ENCODE results near the gene CAMK1D.
"Not testable (repeated sequence)": the region's sequence is repeated elsewhere in the genome, so short reads cannot be mapped to it uniquely, and the experiment has no call there.

CAMK1D gene

GRCh38 chr10:12806228-12807095 lies 457.1 kb downstream of the CAMK1D start:
- no peak for DNase-seq (ENCODE audit: extremely low read depth in 1 of 2, low read depth in 1 of 2)

DNA sequence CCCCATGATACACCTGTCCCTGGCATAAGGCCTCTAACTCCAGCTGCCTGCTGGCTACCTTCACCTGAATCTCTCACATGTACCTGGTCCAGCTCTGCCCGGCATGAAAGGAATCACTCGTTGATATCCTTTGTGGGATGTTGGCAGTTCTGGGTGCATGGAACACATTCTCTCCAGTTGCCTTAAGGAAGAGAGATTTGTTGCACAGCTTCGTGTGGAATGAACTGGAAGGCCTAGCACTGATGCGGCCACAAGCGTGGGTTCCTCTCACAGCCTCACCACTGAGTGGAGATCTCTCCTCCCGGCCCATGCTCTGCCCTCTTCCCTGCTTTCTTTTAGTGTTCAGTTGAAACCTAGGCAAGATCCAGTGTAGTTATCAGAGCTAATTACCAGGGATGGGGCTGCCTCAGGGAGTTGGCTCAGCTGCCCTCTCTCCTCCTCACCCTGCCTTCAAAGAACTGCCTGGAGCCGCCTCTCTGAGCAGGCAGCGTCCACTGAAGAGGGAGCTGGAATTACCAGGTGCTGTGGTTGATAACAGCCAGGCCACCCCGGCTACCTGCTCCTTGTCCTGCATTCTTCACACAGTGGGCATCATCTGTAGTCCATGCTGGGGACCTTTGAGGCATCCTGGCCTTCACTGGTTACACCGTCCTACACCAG lies 457.9 kb downstream of the CAMK1D start:
- no peak for DNase-seq (ENCODE audit: extremely low read depth in 1 of 2, low read depth in 1 of 2)

- DNase-seq (ENCODE audit: extremely low read depth in 1 of 2, low read depth in 1 of 2), result no peak
These were observed 458.8 kb downstream of the CAMK1D start for GRCh38 chr10:12808014-12808613.

GRCh38 chr10:12810046-12810445 lies 460.7 kb downstream of the CAMK1D start:
- not testable (repeated sequence) for DNase-seq (ENCODE audit: extremely low read depth in 1 of 2, low read depth in 1 of 2)

GRCh38 chr10:12811826-12812225 lies 462.5 kb downstream of the CAMK1D start:
- DNase-seq (ENCODE audit: extremely low read depth in 1 of 2, low read depth in 1 of 2), result no peak

DNA sequence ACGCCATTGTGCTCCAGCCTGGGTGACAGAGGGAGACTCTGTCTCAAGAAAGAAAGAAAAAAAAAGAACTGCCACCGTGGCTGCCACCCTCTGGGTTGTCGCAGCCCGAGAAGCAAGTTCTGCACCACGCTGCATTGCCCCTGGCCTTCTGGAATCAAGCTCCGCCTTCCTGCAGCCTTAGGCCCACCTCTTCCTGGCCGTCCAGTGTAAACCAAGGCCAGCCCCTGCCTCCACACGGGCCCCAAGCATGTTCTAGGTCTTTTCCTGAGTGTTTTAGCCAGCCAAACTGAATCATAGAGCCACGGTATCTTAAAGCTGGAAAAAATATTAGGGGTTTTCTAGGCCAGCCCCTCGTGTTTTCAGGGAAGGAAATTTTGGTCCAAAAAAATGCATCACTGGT lies 463.2 kb downstream of the CAMK1D start:
- no peak for DNase-seq (ENCODE audit: extremely low read depth in 1 of 2, low read depth in 1 of 2)

- DNase-seq (ENCODE audit: extremely low read depth in 1 of 2, low read depth in 1 of 2), result no peak
These were observed 464.8 kb downstream of the CAMK1D start for GRCh38 chr10:12814166-12814565.

GRCh38 chr10:12819071-12819470 lies 469.7 kb downstream of the CAMK1D start:
- DNase-seq (ENCODE audit: extremely low read depth in 1 of 2, low read depth in 1 of 2), result no peak

- DNase-seq (ENCODE audit: extremely low read depth in 1 of 2, low read depth in 1 of 2), result no peak
These were observed 470.3 kb downstream of the CAMK1D start for GRCh38 chr10:12819656-12820055.

DNA sequence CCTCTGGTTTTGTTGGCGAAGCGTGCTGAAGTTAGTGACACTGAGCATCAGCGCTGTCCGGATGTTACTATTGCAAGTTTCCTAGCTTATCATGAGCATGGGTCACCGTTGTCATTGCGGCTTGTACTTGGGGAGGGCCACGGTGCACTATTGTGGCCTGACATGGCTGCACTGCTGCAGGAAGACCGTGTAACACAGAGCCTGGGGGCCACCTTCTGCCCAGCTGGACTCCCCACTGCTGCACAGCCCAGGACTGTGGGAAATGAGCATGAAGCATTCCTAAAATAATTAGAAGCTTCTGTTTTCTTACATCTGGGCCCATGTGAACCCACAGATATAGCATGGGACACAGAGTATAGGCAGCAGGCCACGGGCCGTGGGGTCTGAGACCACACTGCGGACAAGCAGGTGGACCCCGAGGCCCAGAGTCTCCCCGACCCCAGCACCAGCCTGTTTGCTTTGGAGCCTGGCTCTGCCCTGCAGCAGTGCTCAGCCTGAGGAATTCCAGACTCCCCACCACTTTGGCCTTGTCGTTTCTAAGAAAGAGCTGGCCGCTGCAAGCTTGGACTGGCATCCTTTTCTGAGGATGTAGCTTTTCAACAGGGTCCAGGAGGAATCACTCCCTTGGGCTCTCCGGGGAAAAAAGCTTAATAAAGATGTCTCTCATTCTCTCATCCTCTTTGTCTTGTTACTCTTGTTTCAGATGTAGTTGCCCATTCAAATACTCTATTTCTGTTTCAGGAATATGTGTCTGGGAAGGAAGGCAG lies 473.0 kb downstream of the CAMK1D start:
- no peak for DNase-seq (ENCODE audit: extremely low read depth in 1 of 2, low read depth in 1 of 2)

DNA sequence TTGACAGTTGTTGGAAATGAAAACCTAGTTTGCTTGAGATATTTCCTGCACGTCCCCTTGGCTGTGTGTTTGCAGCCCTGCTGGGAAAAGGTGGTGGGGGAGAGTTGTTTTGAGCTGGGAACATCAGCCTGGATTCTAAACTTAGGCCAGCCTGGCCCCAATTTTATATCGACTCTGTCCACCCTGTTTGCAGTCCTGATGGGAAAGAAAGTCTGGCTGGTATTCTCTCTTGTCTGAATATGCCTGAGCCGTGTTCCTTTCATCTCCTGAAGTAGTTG lies 473.5 kb downstream of the CAMK1D start:
- no peak for DNase-seq (ENCODE audit: extremely low read depth in 1 of 2, low read depth in 1 of 2)

- DNase-seq (ENCODE audit: extremely low read depth in 1 of 2, low read depth in 1 of 2), result no peak
These were observed 474.0 kb downstream of the CAMK1D start for GRCh38 chr10:12823328-12823727.

DNA sequence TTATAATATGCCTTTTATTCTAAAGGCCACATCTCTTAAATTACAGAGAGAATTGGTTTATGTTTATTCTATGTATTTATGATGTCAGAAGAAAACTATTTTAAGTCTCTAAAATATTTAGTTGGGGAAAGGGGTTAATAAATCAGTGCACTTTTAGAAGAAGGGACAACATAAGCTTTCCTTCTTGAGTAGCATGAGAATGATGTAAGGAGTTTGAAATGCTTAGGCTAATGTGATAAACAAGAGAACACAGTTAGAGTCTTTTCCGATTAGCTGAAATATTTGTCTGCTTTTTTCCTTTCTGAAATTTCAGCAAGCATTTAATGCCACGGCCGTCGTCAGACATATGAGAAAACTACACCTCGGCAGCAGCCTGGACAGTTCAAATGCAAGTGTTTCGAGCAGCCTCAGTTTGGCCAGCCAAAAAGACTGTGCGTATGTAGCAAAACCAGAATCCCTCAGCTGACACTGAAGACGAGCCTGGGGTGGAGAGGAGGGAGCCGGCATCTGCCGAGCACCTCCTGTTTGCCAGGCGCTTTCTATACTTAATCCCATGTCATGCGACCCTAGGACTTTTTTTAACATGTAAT lies 476.0 kb downstream of the CAMK1D start:
- DNase-seq (ENCODE audit: extremely low read depth in 1 of 2, low read depth in 1 of 2), result no peak

DNA sequence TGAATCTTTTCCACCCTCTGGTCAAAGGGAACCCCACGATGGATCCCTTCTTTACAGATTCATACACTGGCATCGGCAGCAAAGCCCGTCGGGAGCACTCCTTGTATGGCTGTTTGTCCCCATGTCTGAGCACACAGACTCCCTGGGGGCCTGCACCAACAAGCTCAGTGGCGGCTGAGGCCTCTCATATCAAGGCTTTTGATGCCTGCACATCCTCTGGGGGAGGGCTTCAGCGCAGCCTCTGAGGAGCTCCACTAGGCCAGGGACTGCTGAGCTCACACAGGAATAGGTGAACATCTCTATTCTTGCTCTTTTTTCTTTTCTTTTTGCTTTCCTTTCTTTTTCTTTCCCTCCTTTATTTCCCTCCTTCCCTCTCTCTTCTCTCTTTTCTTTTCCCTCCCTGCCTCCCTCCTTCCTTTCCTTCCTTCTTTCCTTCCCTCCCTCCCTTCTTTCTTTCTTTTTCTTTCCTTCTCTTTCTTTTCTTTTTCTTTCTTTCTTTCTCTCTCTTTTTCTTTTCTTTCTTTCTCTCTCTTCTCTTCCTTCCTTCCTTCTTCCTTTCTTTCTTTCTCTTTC lies 477.5 kb downstream of the CAMK1D start:
- no peak for DNase-seq (ENCODE audit: extremely low read depth in 1 of 2, low read depth in 1 of 2)

GRCh38 chr10:12828736-12829135 lies 479.4 kb downstream of the CAMK1D start:
- no peak for DNase-seq (ENCODE audit: extremely low read depth in 1 of 2, low read depth in 1 of 2)

GRCh38 chr10:12829831-12830390 lies 480.6 kb downstream of the CAMK1D start:
- DNase-seq (ENCODE audit: extremely low read depth in 1 of 2, low read depth in 1 of 2), result no peak

GRCh38 chr10:12832096-12832495 lies 482.7 kb downstream of the CAMK1D start:
- DNase-seq (ENCODE audit: extremely low read depth in 1 of 2, low read depth in 1 of 2), result no peak

DNA sequence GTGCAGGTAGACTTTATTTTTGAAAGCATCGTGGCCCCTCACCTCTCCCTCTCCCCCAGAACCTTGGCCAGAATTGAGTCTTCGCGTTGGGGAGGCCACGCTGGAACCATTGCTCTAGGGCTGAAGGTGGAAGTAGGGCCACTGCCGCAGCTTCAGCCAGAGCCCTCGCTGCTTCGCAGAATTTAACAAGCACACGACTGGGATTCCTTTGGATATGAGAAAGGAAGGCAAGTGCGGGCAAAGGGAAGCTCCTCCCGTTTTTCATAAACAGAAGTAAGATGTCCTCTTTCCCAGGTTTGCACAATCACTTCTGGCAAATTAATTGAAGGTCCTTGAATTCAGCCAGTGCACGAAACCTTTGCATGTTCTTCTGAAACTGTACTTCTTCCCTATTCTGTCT lies 484.1 kb downstream of the CAMK1D start:
- DNase-seq (ENCODE audit: extremely low read depth in 1 of 2, low read depth in 1 of 2), result no peak

- DNase-seq (ENCODE audit: extremely low read depth in 1 of 2, low read depth in 1 of 2), result no peak
These were observed 484.8 kb downstream of the CAMK1D start for GRCh38 chr10:12834116-12834665.

- no peak for DNase-seq (ENCODE audit: extremely low read depth in 1 of 2, low read depth in 1 of 2)
These were observed 485.4 kb downstream of the CAMK1D start for GRCh38 chr10:12834721-12835120.
